GM10266 (cell line): Measurements from ENCODE around the gene SOX11.

ENCODE experiments used
- DNase-seq: peaks from one replicate; pipeline ENCODE4 v3.0.0; 2012; ENCODE audit errors: extremely low spot score
- CTCF ChIP-seq: IDR thresholded peaks from 2 replicates; pipeline ENCODE4 v1.5.1; 2012; ENCODE audit warnings: mild to moderate bottlenecking, low read depth; ENCODE audit not compliant: control insufficient read depth, insufficient read depth; ENCODE audit errors: missing control alignments

The SOX11 gene

GRCh38 chr2:5722236-5722635 is 30.1 kb downstream of the SOX11 start:
- no peak for DNase-seq
- no peak for TF ChIP-seq CTCF

- no peak for TF ChIP-seq CTCF
- no peak for DNase-seq
Measured at GRCh38 chr2:5723791-5724735, 31.9 kb downstream of the SOX11 start.

GRCh38 chr2:5725072-5725471 is 32.9 kb downstream of the SOX11 start:
- DNase-seq, result no peak
- no peak for TF ChIP-seq CTCF

- no peak for TF ChIP-seq CTCF
- no peak for DNase-seq
Measured at GRCh38 chr2:5725794-5726463, 33.7 kb downstream of the SOX11 start.

DNA sequence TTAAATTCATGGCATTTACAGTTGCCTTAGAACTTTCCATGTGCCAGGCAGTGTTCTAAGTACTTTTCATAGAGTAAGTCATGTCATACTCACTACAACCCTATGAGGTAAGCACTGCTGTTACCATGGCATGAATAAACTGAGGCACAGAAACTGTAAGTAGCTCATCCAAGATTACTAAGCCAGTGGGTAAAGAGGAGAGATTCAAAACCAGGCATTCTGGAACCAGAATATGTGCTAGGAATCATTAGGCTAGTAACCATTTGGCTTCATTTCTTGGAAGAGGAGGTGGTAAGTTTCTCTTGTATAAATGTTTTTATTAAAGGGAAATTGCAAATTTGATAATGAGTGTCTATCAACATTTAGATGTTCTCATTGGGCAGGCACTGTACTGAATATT is 35.1 kb downstream of the SOX11 start:
- no peak for TF ChIP-seq CTCF
- DNase-seq, result no peak

DNA sequence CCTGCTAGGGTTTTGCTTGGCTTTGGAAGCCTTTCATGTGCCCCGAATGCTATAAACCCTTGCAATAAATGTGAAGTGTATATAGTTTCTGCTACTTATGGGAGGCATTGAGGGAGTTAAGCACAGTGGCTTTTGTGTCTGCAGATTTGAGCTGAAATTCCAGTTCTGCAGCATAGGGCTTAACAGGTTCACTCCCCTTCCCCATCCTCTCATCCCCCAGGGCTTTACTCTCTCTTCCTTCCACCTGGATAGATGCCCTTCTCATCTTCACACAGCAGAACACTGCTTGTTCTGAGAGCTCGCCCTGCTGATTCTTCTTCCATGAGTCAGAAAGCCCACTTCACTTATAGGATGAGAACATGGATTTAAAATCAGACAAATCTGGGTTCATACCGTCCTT is 37.2 kb downstream of the SOX11 start:
- no peak for TF ChIP-seq CTCF
- DNase-seq, result no peak

DNA sequence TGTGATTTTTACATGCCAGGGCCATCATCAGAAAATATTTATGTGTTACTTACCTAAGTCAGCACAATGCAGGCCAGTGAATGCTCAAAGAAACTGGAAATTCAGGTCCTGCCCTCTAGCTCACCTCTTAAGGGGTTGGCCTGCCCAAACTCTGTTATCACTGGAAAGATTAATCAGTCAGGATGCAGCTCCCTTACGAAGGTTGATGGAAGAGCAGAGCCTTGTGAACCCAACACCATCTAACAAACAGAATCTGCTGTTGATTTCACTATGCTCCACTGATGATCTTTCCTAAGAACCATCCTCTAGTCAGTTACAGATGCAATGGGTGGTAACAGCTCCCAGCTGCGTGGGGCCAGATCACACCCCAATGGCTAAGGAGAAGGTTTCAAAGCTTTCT is 38.2 kb downstream of the SOX11 start:
- no peak for TF ChIP-seq CTCF
- DNase-seq, result no peak
